ENCODE measurements around the gene CFAP74. TPM values are rescaled to one million over a fixed set of nuclear protein-coding genes. Genes with fewer than 3 reads are reported as not detected.
A peak's percentile ranks its signal among the peaks of the same experiment; 100 is the strongest.

Gene CFAP74
- total RNA-seq, 6 experiments from 2014 or later, result 0.16 to 3.5 (median 0.32) TPM; not detected in 1

DNA sequence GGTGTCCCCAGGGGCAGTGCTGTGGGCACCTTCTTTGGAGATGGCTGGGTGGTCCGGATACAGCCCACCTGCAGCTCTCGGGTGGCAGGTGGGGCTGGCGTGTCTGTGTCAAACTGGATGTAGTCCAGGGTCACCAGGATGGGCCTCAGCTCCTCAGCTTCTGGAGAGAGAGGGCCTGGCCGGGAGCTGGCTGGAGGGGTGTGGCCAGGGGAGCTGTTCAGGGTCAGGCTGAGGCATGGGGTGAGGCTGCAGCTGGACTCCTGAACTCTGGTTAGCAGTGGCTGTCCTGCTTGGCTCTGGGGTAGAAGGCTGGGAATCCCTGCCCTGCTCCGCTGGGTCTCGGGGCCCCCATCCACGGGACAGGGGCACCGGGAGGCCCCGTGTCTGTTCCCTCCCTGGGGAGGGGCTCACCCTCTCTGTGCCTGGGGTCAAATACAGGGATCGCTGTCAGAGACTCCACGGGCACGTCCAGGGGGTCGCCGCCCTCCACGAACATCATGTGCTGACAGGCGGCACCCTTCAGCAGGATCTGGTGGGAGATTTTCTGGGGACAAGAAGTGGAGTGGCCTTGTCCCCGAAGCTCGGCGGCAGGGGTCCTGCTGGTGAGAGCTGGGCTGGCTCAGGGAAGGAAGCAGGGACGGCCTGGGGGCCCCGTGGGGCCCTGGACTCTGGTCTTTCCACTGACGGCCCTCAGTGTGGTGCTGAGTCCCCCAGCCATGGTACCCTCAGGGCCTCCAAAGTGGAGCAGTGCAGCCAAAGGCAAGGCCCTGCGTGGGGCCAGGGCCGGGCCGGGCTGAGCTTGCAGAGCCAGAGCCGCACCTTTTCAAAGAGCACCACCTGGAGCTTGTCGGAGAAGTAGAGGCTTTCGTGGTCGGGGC, 80.4 kb downstream of the CFAP74 start:
- Histone ChIP-seq H3K36me3 (no peaks in the 10 kb centered on the region), H3K9me3 (no peaks in the 10 kb centered on the region), H3K4me1 (peaks cover 0 to 21% (median 10%) of the 10 kb centered on the region in 4 donors), H3K27ac (no peak overlapping the region), H3K4me3 (no peak overlapping the region), H3K27me3 (no peaks in the 10 kb centered on the region)
- TF ChIP-seq, protein P1, sequence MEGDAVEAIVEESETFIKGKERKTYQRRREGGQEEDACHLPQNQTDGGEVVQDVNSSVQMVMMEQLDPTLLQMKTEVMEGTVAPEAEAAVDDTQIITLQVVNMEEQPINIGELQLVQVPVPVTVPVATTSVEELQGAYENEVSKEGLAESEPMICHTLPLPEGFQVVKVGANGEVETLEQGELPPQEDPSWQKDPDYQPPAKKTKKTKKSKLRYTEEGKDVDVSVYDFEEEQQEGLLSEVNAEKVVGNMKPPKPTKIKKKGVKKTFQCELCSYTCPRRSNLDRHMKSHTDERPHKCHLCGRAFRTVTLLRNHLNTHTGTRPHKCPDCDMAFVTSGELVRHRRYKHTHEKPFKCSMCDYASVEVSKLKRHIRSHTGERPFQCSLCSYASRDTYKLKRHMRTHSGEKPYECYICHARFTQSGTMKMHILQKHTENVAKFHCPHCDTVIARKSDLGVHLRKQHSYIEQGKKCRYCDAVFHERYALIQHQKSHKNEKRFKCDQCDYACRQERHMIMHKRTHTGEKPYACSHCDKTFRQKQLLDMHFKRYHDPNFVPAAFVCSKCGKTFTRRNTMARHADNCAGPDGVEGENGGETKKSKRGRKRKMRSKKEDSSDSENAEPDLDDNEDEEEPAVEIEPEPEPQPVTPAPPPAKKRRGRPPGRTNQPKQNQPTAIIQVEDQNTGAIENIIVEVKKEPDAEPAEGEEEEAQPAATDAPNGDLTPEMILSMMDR (IDR thresholded peaks at IDR 0.05), result no peak
- TF ChIP-seq POLR2A (IDR thresholded peaks at IDR 0.05), result no peak
- DNase-seq (peak; percentile 69 to 85 (median 84)), ATAC-seq (peak; percentile 20 to 37 (median 32))
- 73% methylated on average over 3 of the region's 29 CpGs for WGBS (ENCODE audit: insufficient coverage, low coverage, low lambda C conversion rate, missing lambda C conversion rate)
- intact Hi-C loops (cut with DNase I), result no loop called here

DNA sequence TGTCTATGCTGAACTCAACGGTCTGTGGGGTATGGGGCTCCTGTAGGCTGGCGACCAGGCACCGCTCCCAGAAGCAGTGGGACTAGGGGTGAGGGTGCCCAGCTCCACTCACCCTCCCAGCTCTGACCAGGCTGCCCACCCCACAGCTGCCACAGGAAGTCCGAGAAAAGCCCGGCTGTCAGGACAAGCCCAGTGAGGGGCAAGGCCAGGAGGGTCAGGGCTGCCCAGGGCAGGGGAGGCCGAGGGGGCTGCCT, 81.0 kb downstream of the CFAP74 start:
- intact Hi-C loops (cut with DNase I), result no loop called here
- Histone ChIP-seq H3K27ac (no peak overlapping the region), H3K9me3 (no peaks in the 10 kb centered on the region), H3K36me3 (no peaks in the 10 kb centered on the region), H3K4me3 (no peak overlapping the region), H3K4me1 (peaks cover 0 to 23% (median 10%) of the 10 kb centered on the region in 4 donors), H3K27me3 (no peaks in the 10 kb centered on the region)
- DNase-seq, result no peak
- WGBS (ENCODE audit: insufficient coverage, low coverage, low lambda C conversion rate, missing lambda C conversion rate), result no CpG with 5 or more reads among the region's 6 CpGs
- ATAC-seq, result no peak
- no peak for TF ChIP-seq POLR2A (IDR thresholded peaks at IDR 0.05)
- TF ChIP-seq, protein P1 (IDR thresholded peaks at IDR 0.05), result no peak

DNA sequence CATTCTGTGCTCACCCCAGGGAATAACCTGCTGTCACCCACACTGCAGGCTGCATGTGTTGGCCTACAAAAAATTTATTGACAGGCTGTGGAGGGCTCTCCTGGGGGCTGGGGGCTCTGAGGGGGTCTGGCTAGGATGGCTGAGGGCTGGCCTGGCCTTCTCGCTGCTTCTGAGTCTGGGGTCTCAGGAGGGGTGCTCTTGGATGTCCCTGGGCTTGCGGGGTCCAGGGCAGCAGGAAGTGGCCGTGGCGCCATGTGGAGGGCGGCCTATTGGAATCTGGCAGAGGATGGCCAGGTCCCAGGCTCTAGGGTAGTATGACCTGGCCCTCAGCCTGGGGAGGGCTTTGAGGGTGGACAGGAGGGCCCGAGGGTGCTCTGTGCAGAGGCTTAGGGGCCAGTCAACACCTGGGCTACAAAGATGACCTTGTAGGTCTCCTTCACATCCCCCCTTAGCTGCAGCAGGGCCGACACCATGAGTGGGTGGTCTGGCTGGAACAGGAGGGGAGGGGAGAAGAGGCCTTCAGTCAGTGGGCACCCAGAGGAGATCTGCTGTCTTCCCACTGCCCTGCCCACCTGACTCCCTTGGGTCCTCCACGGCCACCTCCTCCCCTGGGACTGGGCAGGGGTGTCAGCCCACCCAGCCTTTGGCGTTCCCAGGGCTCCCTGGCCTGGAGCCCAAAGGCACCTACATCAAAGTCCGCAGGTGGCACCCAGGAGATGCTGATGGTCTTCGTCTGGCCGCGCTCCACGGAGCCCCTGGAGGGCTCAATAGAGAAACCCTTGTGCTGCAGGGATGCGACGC, 81.5 kb downstream of the CFAP74 start:
- H3K9me3 ChIP-seq, result no peaks in the 10 kb centered on the region
- TF ChIP-seq POLR2A (IDR thresholded peaks at IDR 0.05), result no peak
- TF ChIP-seq, protein P1 (IDR thresholded peaks at IDR 0.05), result no peak
- DNase-seq (peak in 2 of 3 donors; percentile 49 to 53), ATAC-seq (no peak)
- no peak overlapping the region for H3K4me3 ChIP-seq
- 100% methylated on average over 1 of the region's 16 CpGs for WGBS (ENCODE audit: insufficient coverage, low coverage, low lambda C conversion rate, missing lambda C conversion rate)
- intact Hi-C loops (cut with DNase I), result no loop called here
- H3K27me3 ChIP-seq, result no peaks in the 10 kb centered on the region
- H3K36me3 ChIP-seq, result no peaks in the 10 kb centered on the region
- H3K4me1 ChIP-seq, result peaks cover 0 to 23% (median 10%) of the 10 kb centered on the region in 4 donors
- no peak overlapping the region for H3K27ac ChIP-seq

DNA sequence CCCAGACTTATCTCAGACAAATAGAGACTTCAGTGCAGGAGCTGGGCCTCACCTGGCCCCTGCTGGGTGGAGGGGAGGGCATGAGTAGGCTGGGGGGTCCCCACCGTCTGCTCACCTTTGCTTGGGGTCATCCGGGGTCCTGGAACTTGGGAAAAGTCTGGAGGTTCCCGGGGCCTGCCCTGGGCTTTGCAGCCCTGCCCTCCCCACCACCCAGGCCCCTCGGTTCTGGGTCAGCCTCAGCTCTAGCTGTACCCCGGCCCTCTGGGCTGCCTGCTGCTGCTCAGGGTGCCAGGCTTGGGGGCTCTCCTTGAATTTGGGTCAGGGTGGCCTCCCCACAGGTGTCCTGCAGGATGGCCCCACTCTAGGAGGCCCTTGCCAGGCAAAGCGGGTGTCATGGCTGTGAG, 82.1 kb downstream of the CFAP74 start:
- DNase-seq (peak in 2 of 3 donors; percentile 50 to 57), ATAC-seq (no peak)
- H3K27ac ChIP-seq, result no peak overlapping the region
- intact Hi-C loops (cut with DNase I), result no loop called here
- H3K9me3 ChIP-seq, result no peaks in the 10 kb centered on the region
- no peak overlapping the region for H3K4me3 ChIP-seq
- H3K4me1 ChIP-seq, result peaks cover 0 to 23% (median 10%) of the 10 kb centered on the region in 4 donors
- WGBS (ENCODE audit: insufficient coverage, low coverage, low lambda C conversion rate, missing lambda C conversion rate), result 83% methylated on average over 1 of the region's 6 CpGs
- no peak for TF ChIP-seq POLR2A (IDR thresholded peaks at IDR 0.05)
- TF ChIP-seq, protein P1 (IDR thresholded peaks at IDR 0.05), result no peak
- H3K27me3 ChIP-seq, result no peaks in the 10 kb centered on the region
- H3K36me3 ChIP-seq, result no peaks in the 10 kb centered on the region
